Testis (tissue), 3 donors: ENCODE measurements around the gene KCP. TPM values are rescaled to one million over a fixed set of nuclear protein-coding genes. Genes with fewer than 3 reads are reported as not detected.

Experiments used
- DNase-seq: peaks from one replicate; pipeline ENCODE4 v3.0.0-alpha.2; 2019
- H3K27ac ChIP-seq, 2 donors: fragments of 200-600 bp; sonication (generic); one replicate each; pipeline ENCODE4 v1.5.1; 2019
- H3K27me3 ChIP-seq: fragments of 200-600 bp; sonication (generic); one replicate; pipeline ENCODE4 v1.5.1; 2019
- H3K36me3 ChIP-seq: fragments of 200-600 bp; sonication (generic); one replicate; pipeline ENCODE4 v1.5.1; 2017; ENCODE audit warnings: low read depth; ENCODE audit errors: missing control alignments
- H3K4me1 ChIP-seq: fragments of 200-600 bp; sonication (generic); one replicate; pipeline ENCODE4 v1.5.1; 2019
- H3K4me3 ChIP-seq, 2 donors: fragments of 200-600 bp; sonication (generic); one replicate each; pipeline ENCODE4 v1.5.1; 2017 to 2019
- H3K9me3 ChIP-seq: fragments of 200-600 bp; sonication (generic); one replicate; pipeline ENCODE4 v1.5.1; 2017
- POLR2A ChIP-seq: fragments of 450-650 bp; IDR thresholded peaks from one replicate; pipeline ENCODE4 v1.6.1; 2017; ENCODE audit warnings: antibody characterized with exemption, mild to moderate bottlenecking, moderate library complexity
- WGBS, 2 donors: methylation state at CpG; one replicate each; pipeline ENCODE4 v1.1.5; 2018; 5-methylcytosine and 5-hydroxymethylcytosine counted together
- intact Hi-C: fragments of 100-400 bp; cut with DNase I; formaldehyde crosslinking; loops from one replicate; pipeline ENCODE4 v1.15.1; 2023; ENCODE audit warnings: low total_unique reads
- polyA plus RNA-seq: library from polyadenylated mRNA; stranded (reverse); fragments of 350-450 nt; fragmentation: Illumina TruSeq; extraction: RNeasy Lipid Tissue Mini Kit (QIAGEN cat#74804); gene quantifications from one replicate; pipeline ENCODE4 v1.2.3, GENCODE V29; 2014; ENCODE audit warnings: low read depth, low replicate concordance; ENCODE audit not compliant: insufficient read depth
- total RNA-seq, 2 donors: library from RNA; depleted of rRNA; stranded (reverse); fragments of >200 nt; gene quantifications; one replicate each; pipeline ENCODE4 v1.2.3, GENCODE V29; 2016
- TF ChIP-seq, protein P1 (sequence below), 3 experiments: fragments of 450-650 bp in 2 of 3; fragments of 200-600 bp in 1 of 3; sonication (generic) in 1 of 3; IDR thresholded peaks; one replicate each; pipeline ENCODE4 v1.5.1; 2016 to 2019; ENCODE audit warnings: antibody characterized with exemption in 3 of 3, mild to moderate bottlenecking in 2 of 3, moderate library complexity in 1 of 3

The KCP gene
- total and polyA plus RNA-seq, 3 donors from 2014 or later: 0.68 to 1.4 (median 1.2) TPM

DNA sequence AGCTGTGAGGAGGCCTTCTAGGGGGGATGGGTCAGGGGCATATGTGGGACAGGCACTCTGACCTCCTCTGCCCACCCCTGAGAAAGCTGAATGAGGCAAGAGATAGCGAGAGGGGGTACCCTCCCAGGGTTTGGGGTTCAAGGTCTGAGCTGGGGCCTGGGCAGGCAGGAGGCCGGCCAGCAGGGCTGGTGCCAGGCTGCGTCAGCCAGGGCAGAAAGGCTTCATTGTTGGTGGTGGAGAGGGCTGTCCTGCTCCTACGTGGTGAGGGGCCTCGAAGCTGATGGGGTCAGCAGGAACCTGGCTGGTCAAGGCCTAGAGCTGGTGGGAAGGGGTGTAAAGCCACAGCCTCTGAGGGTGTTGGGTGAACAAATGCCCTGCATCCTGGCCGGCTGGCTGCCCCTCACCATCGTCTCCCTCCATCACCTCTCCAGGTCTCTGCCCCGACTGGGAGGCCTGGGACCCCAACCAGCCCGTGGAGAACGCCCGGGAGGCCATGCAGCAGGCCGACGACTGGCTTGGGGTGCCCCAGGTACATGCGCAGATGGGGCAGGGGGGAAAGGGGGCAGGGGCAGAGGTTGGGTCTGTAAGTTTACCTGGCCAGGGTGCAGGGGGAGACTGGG lies 73.7 kb downstream of the KCP start:
- Histone ChIP-seq H3K9me3 (no peaks in the 10 kb centered on the region), H3K4me3 (no peak overlapping the region), H3K4me1 (peaks cover 20% of the 10 kb centered on the region), H3K36me3 (no peaks in the 10 kb centered on the region), H3K27me3 (no peaks in the 10 kb centered on the region), H3K27ac (no peak overlapping the region)
- DNase-seq: no peak
- no peak for TF ChIP-seq POLR2A
- TF ChIP-seq, protein P1, sequence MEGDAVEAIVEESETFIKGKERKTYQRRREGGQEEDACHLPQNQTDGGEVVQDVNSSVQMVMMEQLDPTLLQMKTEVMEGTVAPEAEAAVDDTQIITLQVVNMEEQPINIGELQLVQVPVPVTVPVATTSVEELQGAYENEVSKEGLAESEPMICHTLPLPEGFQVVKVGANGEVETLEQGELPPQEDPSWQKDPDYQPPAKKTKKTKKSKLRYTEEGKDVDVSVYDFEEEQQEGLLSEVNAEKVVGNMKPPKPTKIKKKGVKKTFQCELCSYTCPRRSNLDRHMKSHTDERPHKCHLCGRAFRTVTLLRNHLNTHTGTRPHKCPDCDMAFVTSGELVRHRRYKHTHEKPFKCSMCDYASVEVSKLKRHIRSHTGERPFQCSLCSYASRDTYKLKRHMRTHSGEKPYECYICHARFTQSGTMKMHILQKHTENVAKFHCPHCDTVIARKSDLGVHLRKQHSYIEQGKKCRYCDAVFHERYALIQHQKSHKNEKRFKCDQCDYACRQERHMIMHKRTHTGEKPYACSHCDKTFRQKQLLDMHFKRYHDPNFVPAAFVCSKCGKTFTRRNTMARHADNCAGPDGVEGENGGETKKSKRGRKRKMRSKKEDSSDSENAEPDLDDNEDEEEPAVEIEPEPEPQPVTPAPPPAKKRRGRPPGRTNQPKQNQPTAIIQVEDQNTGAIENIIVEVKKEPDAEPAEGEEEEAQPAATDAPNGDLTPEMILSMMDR (IDR thresholded peaks at IDR 0.05): no peak
- intact Hi-C loops: no loop called here
- 50 to 88% methylated on average over 1 to 14 of the region's 14 CpGs for WGBS, 2 donors

DNA sequence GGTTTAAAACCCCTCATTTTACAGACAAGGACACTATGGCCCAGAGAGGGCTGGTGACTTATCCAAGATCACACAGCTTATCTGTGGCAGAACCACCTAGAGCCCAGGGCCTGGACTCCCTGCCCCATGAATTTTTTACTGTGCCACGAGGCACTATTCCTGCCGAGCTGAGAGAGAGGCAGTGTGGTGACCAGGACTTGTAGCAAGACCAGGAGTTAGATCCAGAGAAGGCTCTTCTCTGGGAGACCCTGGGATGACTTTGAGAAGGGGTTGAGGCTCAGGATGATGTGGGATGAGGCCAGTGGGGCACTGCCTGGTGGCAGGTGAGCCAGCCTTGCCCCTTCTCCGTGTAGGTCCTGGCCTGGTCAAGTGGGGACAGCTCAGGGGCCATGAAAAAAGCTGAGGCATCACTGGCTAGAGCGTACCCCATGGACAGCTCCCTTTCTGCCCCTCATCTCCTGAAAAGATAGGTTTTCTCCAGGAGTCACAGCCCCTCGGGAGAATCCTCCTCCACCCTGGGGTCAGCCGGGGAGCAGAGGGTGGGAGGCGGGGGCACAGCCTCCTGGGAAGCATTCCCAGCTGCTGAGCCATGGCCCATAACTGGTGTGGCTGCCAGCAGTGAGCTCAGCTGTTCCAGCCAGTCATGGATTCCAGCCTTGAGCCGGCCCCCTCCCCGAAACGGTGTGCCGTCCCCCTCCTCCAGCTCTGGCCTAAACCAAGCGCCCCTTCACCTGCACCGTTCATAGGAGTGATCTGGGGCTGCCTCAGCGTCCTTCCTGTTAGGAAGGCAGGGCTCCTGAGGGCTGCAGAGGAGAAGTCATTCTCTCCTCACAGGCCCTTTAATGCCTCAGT lies 74.5 kb downstream of the KCP start:
- Histone ChIP-seq H3K27me3 (no peaks in the 10 kb centered on the region), H3K4me3 (no peak overlapping the region), H3K36me3 (no peaks in the 10 kb centered on the region), H3K4me1 (peaks cover 26% of the 10 kb centered on the region), H3K9me3 (no peaks in the 10 kb centered on the region), H3K27ac (no peak overlapping the region)
- intact Hi-C loops: no loop called here
- no peak for DNase-seq
- no peak for TF ChIP-seq POLR2A
- TF ChIP-seq, protein P1 (IDR thresholded peaks at IDR 0.05): no peak
- 65 to 78% methylated on average over 9 to 14 of the region's 14 CpGs for WGBS, 2 donors

DNA sequence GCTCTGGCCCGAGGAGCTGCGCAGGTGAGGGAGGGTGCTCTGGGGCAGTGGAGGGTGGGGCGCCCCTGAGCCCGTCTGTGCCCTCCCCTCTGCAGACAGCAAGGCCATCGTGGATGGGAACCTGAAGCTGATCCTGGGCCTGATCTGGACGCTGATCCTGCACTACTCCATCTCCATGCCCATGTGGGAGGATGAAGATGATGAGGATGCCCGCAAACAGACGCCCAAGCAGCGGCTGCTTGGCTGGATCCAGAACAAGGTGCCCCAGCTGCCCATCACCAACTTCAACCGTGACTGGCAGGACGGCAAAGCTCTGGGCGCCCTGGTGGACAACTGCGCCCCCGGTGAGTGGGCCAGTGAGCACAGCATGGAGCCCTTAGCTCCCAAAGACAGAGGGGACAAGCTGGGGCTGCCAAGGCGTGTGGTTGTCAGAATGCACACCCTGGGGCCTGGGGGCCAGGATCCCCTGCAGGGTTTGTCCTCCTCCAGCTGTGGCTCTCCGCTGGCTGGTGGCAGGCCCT lies 75.2 kb downstream of the KCP start:
- H3K27me3 ChIP-seq: no peaks in the 10 kb centered on the region
- 77 to 89% methylated on average over 3 to 16 of the region's 16 CpGs for WGBS, 2 donors
- no peak overlapping the region for H3K4me3 ChIP-seq
- H3K27ac ChIP-seq: no peak overlapping the region
- no peaks in the 10 kb centered on the region for H3K9me3 ChIP-seq
- intact Hi-C loops: no loop called here
- H3K4me1 ChIP-seq: peaks cover 29% of the 10 kb centered on the region
- no peak for DNase-seq
- H3K36me3 ChIP-seq: no peaks in the 10 kb centered on the region
- TF ChIP-seq POLR2A: no peak
- TF ChIP-seq, protein P1 (IDR thresholded peaks at IDR 0.05): no peak

DNA sequence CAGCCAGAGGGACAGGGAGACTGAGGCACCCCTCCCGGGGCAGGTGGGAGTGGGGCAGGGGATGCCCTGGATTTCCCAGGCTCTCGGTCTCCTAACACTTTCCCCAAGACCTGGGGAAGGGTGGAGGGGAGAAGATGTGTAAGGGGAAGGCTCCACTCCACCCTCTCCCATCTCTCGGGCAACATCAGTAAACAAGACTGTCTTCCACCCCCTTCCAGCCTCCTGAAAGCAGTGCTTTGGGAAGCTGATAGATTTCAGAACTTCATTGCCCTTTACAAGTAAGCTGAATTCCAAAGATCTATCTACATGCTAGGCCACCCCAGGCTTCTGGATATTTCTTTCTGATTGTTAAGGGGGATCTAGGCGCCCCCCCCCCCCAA lies 76.6 kb downstream of the KCP start:
- Histone ChIP-seq H3K36me3 (no peaks in the 10 kb centered on the region), H3K27ac (no peak overlapping the region), H3K27me3 (no peaks in the 10 kb centered on the region), H3K9me3 (no peaks in the 10 kb centered on the region), H3K4me3 (no peak overlapping the region), H3K4me1 (peaks cover 29% of the 10 kb centered on the region)
- TF ChIP-seq, protein P1 (IDR thresholded peaks at IDR 0.05): no peak
- TF ChIP-seq POLR2A: no peak
- intact Hi-C loops: no loop called here
- WGBS, 2 donors: 47 to 60% methylated on average over 3 to 4 of the region's 4 CpGs
- DNase-seq: no peak
